Activated T-cell treated with anti-CD3 and anti-CD28 coated beads, Interleukin-2, amount 50 U/mL, for 4 hours (primary cell): Measurements from ENCODE around the gene ERCC4. TPM values are rescaled to one million over a fixed set of nuclear protein-coding genes. Genes with fewer than 3 reads are reported as not detected.
A peak's percentile ranks its signal among the peaks of the same experiment; 100 is the strongest.

Source experiments
- ATAC-seq, 2 donors: fragments of 200-7000 bp; cut with Tn5 transposase; one replicate each; pipeline ENCODE4 v1.10.0; 2021
- DNase-seq: peaks from one replicate; pipeline ENCODE4 v3.0.0-alpha.2; 2020
- H3K27me3 Mint-ChIP-seq: one replicate; pipeline ENCODE4 v1.8.0; 2021; ENCODE audit warnings: low read depth, mixed read lengths
- H3K36me3 Mint-ChIP-seq: one replicate; pipeline ENCODE4 v1.8.0; 2022; ENCODE audit warnings: mixed read lengths; ENCODE audit not compliant: insufficient read depth
- H3K4me1 Mint-ChIP-seq: one replicate; pipeline ENCODE4 v1.8.0; 2021; ENCODE audit warnings: low read depth, mixed read lengths
- H3K4me3 Mint-ChIP-seq: one replicate; pipeline ENCODE4 v1.8.0; 2021; ENCODE audit warnings: mild to moderate bottlenecking, moderate library complexity, mixed read lengths
- H3K9me3 Mint-ChIP-seq: one replicate; pipeline ENCODE4 v1.8.0; 2021; ENCODE audit warnings: mixed read lengths
- total RNA-seq, 3 donors: library from RNA; stranded (reverse); gene quantifications; one replicate each; pipeline ENCODE4 v1.2.1, GENCODE V29; 2021

ERCC4 gene
- total RNA-seq, 3 donors from 2014 or later, result 11.4 to 16.7 (median 12.1) TPM

DNA sequence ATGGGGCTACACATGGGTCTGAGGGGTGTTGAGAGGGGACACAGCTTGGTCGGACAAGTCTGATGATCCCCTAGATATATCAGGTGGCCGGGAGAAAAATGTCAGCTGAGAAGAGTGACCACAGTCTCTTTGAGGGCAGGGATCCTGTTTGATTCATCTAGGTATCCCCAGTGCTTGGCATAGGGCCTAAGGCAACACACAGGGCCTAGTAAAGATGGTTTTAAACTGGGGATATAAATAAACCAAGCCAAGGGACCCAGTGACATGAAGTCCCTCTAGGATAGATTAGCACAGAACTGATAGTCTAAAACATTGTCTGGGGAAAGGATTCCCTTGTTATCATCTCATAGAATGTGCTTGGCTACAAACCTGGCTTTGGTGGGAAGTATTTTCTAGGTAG, 1.4 kb downstream of the ERCC4 start:
- ATAC-seq (no peak), DNase-seq (no peak)
- H3K27me3 Mint-ChIP-seq, result no peaks in the 10 kb centered on the region
- H3K9me3 Mint-ChIP-seq, result no peaks in the 10 kb centered on the region
- peaks cover 15% of the 10 kb centered on the region for H3K36me3 Mint-ChIP-seq
- peak overlapping the region; percentile 97 for H3K4me3 Mint-ChIP-seq
- peaks cover 20% of the 10 kb centered on the region for H3K4me1 Mint-ChIP-seq

GRCh38 chr16:13923703-13924298, 3.8 kb downstream of the ERCC4 start:
- peaks cover 21% of the 10 kb centered on the region for H3K36me3 Mint-ChIP-seq

GRCh38 chr16:13926464-13926863, 6.5 kb downstream of the ERCC4 start:
- Mint-ChIP-seq H3K4me1 (peaks cover 6% of the 10 kb centered on the region), H3K36me3 (peaks cover 26% of the 10 kb centered on the region), H3K4me3 (no peak overlapping the region), H3K9me3 (no peaks in the 10 kb centered on the region), H3K27me3 (no peaks in the 10 kb centered on the region)
- ATAC-seq (peak in 1 of 2 donors; percentile 38), DNase-seq (no peak)

More at GRCh38 chr16:13923703-13924298, 3.8 kb downstream of the ERCC4 start:
- Mint-ChIP-seq H3K9me3 (no peaks in the 10 kb centered on the region), H3K27me3 (no peaks in the 10 kb centered on the region), H3K4me1 (peaks cover 22% of the 10 kb centered on the region), H3K4me3 (no peak overlapping the region)
- no peak for DNase-seq
- no peak for ATAC-seq

GRCh38 chr16:13926891-13927290, 6.9 kb downstream of the ERCC4 start:
- Mint-ChIP-seq H3K36me3 (peaks cover 26% of the 10 kb centered on the region), H3K9me3 (no peaks in the 10 kb centered on the region), H3K4me3 (no peak overlapping the region), H3K4me1 (peaks cover 6% of the 10 kb centered on the region), H3K27me3 (no peaks in the 10 kb centered on the region)
- DNase-seq, result no peak
- ATAC-seq, result no peak

- ATAC-seq (no peak), DNase-seq (no peak)
- no peaks in the 10 kb centered on the region for H3K9me3 Mint-ChIP-seq
- no peaks in the 10 kb centered on the region for H3K27me3 Mint-ChIP-seq
- H3K4me3 Mint-ChIP-seq, result no peak overlapping the region
- H3K4me1 Mint-ChIP-seq, result peaks cover 6% of the 10 kb centered on the region
- H3K36me3 Mint-ChIP-seq, result peaks cover 28% of the 10 kb centered on the region
Measured at GRCh38 chr16:13928646-13929045, 8.7 kb downstream of the ERCC4 start.

DNA sequence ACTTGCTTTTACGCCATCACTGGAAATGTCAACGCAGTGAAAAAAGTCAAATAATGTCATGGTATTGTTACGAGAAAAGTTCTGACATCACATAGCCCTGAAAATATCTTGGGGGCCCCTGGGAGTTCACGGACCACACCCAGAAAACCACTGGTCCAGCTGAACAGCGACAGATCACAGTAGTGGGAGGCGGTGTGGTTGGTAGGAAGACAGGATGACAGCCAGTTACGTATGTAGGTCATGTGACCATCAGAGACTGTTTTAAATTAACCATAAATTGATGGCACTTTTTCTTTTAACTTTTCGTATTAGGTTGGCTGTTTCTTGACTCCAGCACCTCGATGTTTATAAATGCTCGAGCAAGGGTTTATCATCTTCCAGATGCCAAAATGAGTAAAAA, 11.9 kb downstream of the ERCC4 start:
- peaks cover 32% of the 10 kb centered on the region for H3K36me3 Mint-ChIP-seq
- no peaks in the 10 kb centered on the region for H3K27me3 Mint-ChIP-seq
- no peaks in the 10 kb centered on the region for H3K4me1 Mint-ChIP-seq
- no peak for DNase-seq
- no peaks in the 10 kb centered on the region for H3K9me3 Mint-ChIP-seq
- ATAC-seq, result no peak
- no peak overlapping the region for H3K4me3 Mint-ChIP-seq

- no peak for ATAC-seq
- Mint-ChIP-seq H3K4me1 (no peaks in the 10 kb centered on the region), H3K27me3 (no peaks in the 10 kb centered on the region), H3K4me3 (no peak overlapping the region), H3K9me3 (no peaks in the 10 kb centered on the region), H3K36me3 (peaks cover 49% of the 10 kb centered on the region)
- DNase-seq, result no peak
Measured at GRCh38 chr16:13935408-13935807, 15.5 kb downstream of the ERCC4 start.

GRCh38 chr16:13936155-13936554, 16.2 kb downstream of the ERCC4 start:
- no peaks in the 10 kb centered on the region for H3K27me3 Mint-ChIP-seq
- no peaks in the 10 kb centered on the region for H3K4me1 Mint-ChIP-seq
- no peak for DNase-seq
- peaks cover 44% of the 10 kb centered on the region for H3K36me3 Mint-ChIP-seq
- H3K9me3 Mint-ChIP-seq, result no peaks in the 10 kb centered on the region
- no peak for ATAC-seq
- H3K4me3 Mint-ChIP-seq, result no peak overlapping the region

- Mint-ChIP-seq H3K4me3 (no peak overlapping the region), H3K36me3 (peaks cover 44% of the 10 kb centered on the region), H3K27me3 (no peaks in the 10 kb centered on the region), H3K9me3 (no peaks in the 10 kb centered on the region), H3K4me1 (no peaks in the 10 kb centered on the region)
- ATAC-seq (no peak), DNase-seq (no peak)
Measured at GRCh38 chr16:13936596-13937081, 16.7 kb downstream of the ERCC4 start.

DNA sequence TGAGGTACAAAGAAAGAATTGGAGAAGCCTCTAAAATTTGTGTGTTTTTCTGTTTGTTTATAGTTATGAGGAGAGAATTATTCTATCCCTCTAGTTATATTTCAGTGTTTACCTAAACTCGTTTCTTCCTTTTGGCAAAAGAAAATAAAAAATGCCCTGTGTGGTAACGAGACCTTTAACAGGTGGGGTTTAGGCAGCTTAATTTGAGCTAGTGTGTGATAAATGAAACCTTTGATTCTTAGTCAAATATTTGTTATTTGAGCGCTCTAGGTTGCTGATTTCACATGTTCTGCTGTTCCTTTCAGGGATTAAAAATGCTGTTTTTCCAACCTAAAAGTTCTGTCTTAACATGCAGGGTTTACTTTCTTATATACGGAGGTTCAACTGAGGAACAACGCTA, 17.5 kb downstream of the ERCC4 start:
- H3K36me3 Mint-ChIP-seq, result peaks cover 40% of the 10 kb centered on the region
- H3K4me1 Mint-ChIP-seq, result no peaks in the 10 kb centered on the region
- DNase-seq (no peak), ATAC-seq (no peak)
- no peaks in the 10 kb centered on the region for H3K27me3 Mint-ChIP-seq
- no peaks in the 10 kb centered on the region for H3K9me3 Mint-ChIP-seq
- H3K4me3 Mint-ChIP-seq, result no peak overlapping the region

DNA sequence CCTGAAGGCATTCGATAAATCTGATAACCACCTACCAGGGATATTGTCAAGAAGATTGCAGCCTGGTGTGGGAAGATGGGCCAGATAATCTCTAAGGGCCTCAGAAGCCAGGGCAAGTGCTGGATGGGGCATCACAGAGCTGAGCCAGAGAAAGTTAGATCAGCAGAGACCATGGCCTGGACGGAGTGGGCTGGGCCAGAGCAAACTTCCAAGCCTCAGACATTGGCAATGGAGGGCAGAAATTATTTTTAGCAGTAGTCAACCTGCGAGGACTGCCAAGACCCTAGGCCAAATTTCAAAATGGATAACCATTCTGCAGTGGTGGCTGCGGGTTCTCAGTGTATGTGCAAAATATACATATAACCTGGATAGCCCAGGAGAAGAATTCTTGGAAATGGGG, 18.5 kb downstream of the ERCC4 start:
- H3K4me1 Mint-ChIP-seq, result no peaks in the 10 kb centered on the region
- H3K36me3 Mint-ChIP-seq, result peaks cover 46% of the 10 kb centered on the region
- ATAC-seq, result no peak
- DNase-seq, result no peak
- H3K4me3 Mint-ChIP-seq, result no peak overlapping the region
- H3K9me3 Mint-ChIP-seq, result no peaks in the 10 kb centered on the region
- H3K27me3 Mint-ChIP-seq, result no peaks in the 10 kb centered on the region

DNA sequence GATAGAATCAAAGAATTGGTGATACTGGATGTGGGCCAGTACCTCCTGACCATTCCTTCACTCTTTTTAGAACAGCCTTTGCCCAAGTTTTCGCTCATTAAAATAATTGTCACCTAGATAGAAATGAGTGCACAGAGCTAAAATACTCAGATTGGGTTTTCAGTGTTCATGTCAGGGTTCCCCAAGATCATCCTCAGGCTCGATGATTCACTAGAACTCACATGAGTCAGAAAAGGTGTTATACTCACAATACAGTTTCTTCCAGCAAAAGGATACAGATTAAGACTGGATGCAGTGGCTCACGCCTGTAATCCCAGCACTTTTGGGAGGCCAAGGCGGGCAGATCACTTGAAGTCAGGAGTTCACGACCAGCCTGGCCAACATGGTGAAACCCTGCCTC, 19.9 kb downstream of the ERCC4 start:
- Mint-ChIP-seq H3K4me3 (no peak overlapping the region), H3K9me3 (no peaks in the 10 kb centered on the region), H3K27me3 (no peaks in the 10 kb centered on the region), H3K4me1 (no peaks in the 10 kb centered on the region), H3K36me3 (peaks cover 40% of the 10 kb centered on the region)
- ATAC-seq (peak in 1 of 2 donors; percentile 70), DNase-seq (no peak)

DNA sequence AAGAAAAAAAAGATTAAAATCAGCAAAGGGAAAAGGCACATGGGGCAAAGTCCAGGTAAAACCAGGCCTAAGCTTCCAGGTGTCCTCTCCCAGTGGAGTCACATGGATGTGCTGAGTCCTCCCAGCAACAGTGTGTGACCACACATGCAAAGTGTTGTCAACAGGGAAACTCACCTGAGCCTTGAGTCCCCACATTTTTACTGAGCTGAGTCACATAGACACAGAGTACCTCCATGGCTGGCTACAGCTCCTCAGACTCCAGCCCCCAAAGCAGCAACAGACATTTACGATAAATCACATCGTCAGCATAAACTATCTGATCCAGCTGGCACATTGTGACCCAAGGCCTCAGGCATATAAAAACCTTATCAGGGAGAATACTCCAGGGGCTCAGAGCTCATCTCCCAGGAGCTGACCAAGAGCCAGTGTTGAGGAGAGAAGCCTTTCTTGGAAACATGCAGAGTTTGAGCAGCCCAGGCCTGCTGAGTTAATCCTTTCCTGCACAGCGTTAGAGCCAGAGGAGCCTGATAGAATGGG, 20.5 kb downstream of the ERCC4 start:
- DNase-seq (no peak), ATAC-seq (no peak)
- H3K4me1 Mint-ChIP-seq, result no peaks in the 10 kb centered on the region
- no peak overlapping the region for H3K4me3 Mint-ChIP-seq
- H3K9me3 Mint-ChIP-seq, result no peaks in the 10 kb centered on the region
- no peaks in the 10 kb centered on the region for H3K27me3 Mint-ChIP-seq
- peaks cover 39% of the 10 kb centered on the region for H3K36me3 Mint-ChIP-seq

GRCh38 chr16:13944816-13945215, 24.9 kb downstream of the ERCC4 start:
- H3K36me3 Mint-ChIP-seq, result peaks cover 33% of the 10 kb centered on the region
- H3K27me3 Mint-ChIP-seq, result no peaks in the 10 kb centered on the region

DNA sequence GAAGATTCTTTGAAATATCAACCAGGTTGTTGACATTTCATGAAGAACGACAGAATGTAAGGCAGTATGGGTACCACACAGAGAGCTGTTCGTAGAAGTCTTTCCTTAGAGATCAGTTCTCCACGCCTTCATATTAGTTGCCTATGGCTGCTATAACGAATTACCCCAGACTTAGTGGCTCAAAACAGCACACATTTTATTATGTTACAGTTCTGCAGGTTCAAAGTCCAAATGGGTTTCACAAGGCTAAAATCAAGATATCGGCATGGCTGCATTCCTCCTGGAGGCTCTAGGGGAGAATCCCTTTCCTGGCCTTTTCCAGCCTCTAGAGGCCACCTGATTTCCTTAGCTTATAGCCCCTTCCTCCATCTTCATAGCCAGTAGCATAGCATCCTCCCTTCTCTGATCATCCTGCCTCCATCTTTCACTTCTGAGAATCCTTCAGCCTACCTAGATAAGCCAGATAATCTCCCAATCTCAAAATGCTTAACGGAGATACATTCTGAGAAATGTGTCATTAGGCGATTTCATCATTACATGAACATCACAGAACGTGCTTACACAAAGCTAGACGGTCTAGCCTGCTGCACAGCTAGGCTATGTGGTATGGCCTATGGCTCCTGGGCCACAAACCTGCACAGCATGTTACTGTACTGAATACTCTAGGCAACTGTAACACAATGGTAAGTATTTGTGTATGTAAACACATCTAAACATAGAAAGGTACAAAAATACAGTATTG, 26.0 kb downstream of the ERCC4 start:
- ATAC-seq (no peak), DNase-seq (no peak)
- no peak overlapping the region for H3K4me3 Mint-ChIP-seq
- H3K27me3 Mint-ChIP-seq, result no peaks in the 10 kb centered on the region
- no peaks in the 10 kb centered on the region for H3K9me3 Mint-ChIP-seq
- H3K4me1 Mint-ChIP-seq, result no peaks in the 10 kb centered on the region
- H3K36me3 Mint-ChIP-seq, result peaks cover 33% of the 10 kb centered on the region

More at GRCh38 chr16:13944816-13945215, 24.9 kb downstream of the ERCC4 start:
- H3K4me3 Mint-ChIP-seq, result no peak overlapping the region
- H3K9me3 Mint-ChIP-seq, result no peaks in the 10 kb centered on the region
- no peak for ATAC-seq
- no peak for DNase-seq
- H3K4me1 Mint-ChIP-seq, result no peaks in the 10 kb centered on the region
